Neuronal stem cell (in vitro differentiated cells): ENCODE data around the gene ADAT3.

Experiments
- DNase-seq: peaks from one replicate; pipeline ENCODE4 v3.0.0-alpha.2; 2013; ENCODE audit warnings: low spot score
- H2AFZ ChIP-seq: one replicate; pipeline ENCODE4 v1.6.1; 2013; ENCODE audit warnings: mild to moderate bottlenecking, low read length, inconsistent platforms
- H2AK5ac ChIP-seq: 2 replicates; pipeline ENCODE4 v1.6.1; 2013; ENCODE audit warnings: low read depth, mild to moderate bottlenecking, inconsistent platforms, low read length, moderate library complexity, mixed read lengths
- H2BK120ac ChIP-seq: 2 replicates; pipeline ENCODE4 v1.6.1; 2013; ENCODE audit warnings: low read depth, mild to moderate bottlenecking, inconsistent platforms, low read length, moderate library complexity, mixed read lengths
- H2BK12ac ChIP-seq: one replicate; pipeline ENCODE4 v1.6.1; 2013; ENCODE audit warnings: low read length, inconsistent platforms
- H2BK15ac ChIP-seq: 2 replicates; pipeline ENCODE4 v1.6.1; 2013; ENCODE audit warnings: mild to moderate bottlenecking, low read length, inconsistent platforms, mixed read lengths
- H2BK5ac ChIP-seq: one replicate; pipeline ENCODE4 v1.6.1; 2013; ENCODE audit warnings: inconsistent platforms, mild to moderate bottlenecking, low read length, moderate library complexity
- H3K14ac ChIP-seq: one replicate; pipeline ENCODE4 v1.6.1; 2013; ENCODE audit warnings: low read length, inconsistent platforms
- H3K18ac ChIP-seq: 2 replicates; pipeline ENCODE4 v1.6.1; 2013; ENCODE audit warnings: low read length, inconsistent platforms
- H3K23ac ChIP-seq: 2 replicates; pipeline ENCODE4 v1.6.1; 2013; ENCODE audit warnings: low read depth, mild to moderate bottlenecking, mixed read lengths, low read length, inconsistent platforms; ENCODE audit not compliant: poor library complexity
- H3K27ac ChIP-seq: replicated peaks from 3 replicates; pipeline ENCODE4 v1.5.1; 2013; ENCODE audit warnings: low read length, inconsistent platforms
- H3K27me3 ChIP-seq, 3 experiments: 2 replicates each; pipeline ENCODE4 v1.6.1; 2013; ENCODE audit warnings: low read length in 3 of 3, mild to moderate bottlenecking in 2 of 3, inconsistent platforms in 1 of 3, low read depth in 1 of 3, mixed read lengths in 1 of 3, moderate library complexity in 1 of 3; ENCODE audit not compliant: control insufficient read depth in 3 of 3, insufficient read depth in 3 of 3
- H3K36me3 ChIP-seq, 2 donors: replicated peaks in 1 of 2; 2 replicates each; pipeline ENCODE4 v1.6.1; 2013; ENCODE audit warnings: low read length in 2 of 2; ENCODE audit not compliant: control insufficient read depth in 2 of 2, insufficient read depth in 2 of 2
- H3K4ac ChIP-seq: 2 replicates; pipeline ENCODE4 v1.6.1; 2013; ENCODE audit warnings: inconsistent platforms, mild to moderate bottlenecking, low read length, moderate library complexity
- H3K4me1 ChIP-seq, 2 donors: 1 replicate in 1 of 2; 2 replicates in 1 of 2; pipeline ENCODE4 v1.6.1; 2013; ENCODE audit warnings: low read length in 2 of 2, low read depth in 1 of 2; ENCODE audit not compliant: control insufficient read depth in 2 of 2, insufficient read depth in 1 of 2
- H3K4me2 ChIP-seq: one replicate; pipeline ENCODE4 v1.6.1; 2013; ENCODE audit warnings: mild to moderate bottlenecking, low read length, inconsistent platforms; ENCODE audit not compliant: insufficient read depth, poor library complexity, severe bottlenecking
- H3K4me3 ChIP-seq, 2 donors: 2 replicates each; pipeline ENCODE4 v1.5.1; 2013; ENCODE audit warnings: low read length in 2 of 2, mild to moderate bottlenecking in 2 of 2, inconsistent platforms in 1 of 2, moderate library complexity in 1 of 2
- H3K79me1 ChIP-seq: one replicate; pipeline ENCODE4 v1.6.1; 2013; ENCODE audit warnings: low read depth, mild to moderate bottlenecking, inconsistent platforms, low read length, moderate library complexity
- H3K9ac ChIP-seq: one replicate; pipeline ENCODE4 v1.6.1; 2013; ENCODE audit warnings: mild to moderate bottlenecking, low read depth, low read length, inconsistent platforms; ENCODE audit not compliant: poor library complexity
- H3K9me3 ChIP-seq, 2 donors: replicated peaks in 1 of 2; 2 replicates each; pipeline versions ENCODE3 to v1.6.1; 2013; ENCODE audit warnings: low read length in 2 of 2, mild to moderate bottlenecking in 2 of 2, inconsistent platforms in 1 of 2, low read depth in 1 of 2, mixed read lengths in 1 of 2, moderate library complexity in 1 of 2; ENCODE audit not compliant: control insufficient read depth in 2 of 2, insufficient read depth in 1 of 2
- H4K8ac ChIP-seq: one replicate; pipeline ENCODE4 v1.6.1; 2013; ENCODE audit warnings: low read depth, mild to moderate bottlenecking, inconsistent platforms, low read length, moderate library complexity
- H4K91ac ChIP-seq: one replicate; pipeline ENCODE4 v1.6.1; 2013; ENCODE audit warnings: low read length, low read depth, mild to moderate bottlenecking, inconsistent platforms; ENCODE audit not compliant: poor library complexity
- WGBS, 2 donors: extraction: QIAGEN DNeasy Blood & Tissue Kit; methylation state at CpG; one replicate each; pipeline ENCODE4 v1.1.7; 2013; ENCODE audit warnings: missing lambda C conversion rate in 2 of 2, mixed read lengths in 1 of 2; ENCODE audit not compliant: insufficient read length in 2 of 2, insufficient replicate concordance in 1 of 2; ENCODE audit errors: extremely low coverage in 2 of 2; 5-methylcytosine and 5-hydroxymethylcytosine counted together

Gene ADAT3

DNA sequence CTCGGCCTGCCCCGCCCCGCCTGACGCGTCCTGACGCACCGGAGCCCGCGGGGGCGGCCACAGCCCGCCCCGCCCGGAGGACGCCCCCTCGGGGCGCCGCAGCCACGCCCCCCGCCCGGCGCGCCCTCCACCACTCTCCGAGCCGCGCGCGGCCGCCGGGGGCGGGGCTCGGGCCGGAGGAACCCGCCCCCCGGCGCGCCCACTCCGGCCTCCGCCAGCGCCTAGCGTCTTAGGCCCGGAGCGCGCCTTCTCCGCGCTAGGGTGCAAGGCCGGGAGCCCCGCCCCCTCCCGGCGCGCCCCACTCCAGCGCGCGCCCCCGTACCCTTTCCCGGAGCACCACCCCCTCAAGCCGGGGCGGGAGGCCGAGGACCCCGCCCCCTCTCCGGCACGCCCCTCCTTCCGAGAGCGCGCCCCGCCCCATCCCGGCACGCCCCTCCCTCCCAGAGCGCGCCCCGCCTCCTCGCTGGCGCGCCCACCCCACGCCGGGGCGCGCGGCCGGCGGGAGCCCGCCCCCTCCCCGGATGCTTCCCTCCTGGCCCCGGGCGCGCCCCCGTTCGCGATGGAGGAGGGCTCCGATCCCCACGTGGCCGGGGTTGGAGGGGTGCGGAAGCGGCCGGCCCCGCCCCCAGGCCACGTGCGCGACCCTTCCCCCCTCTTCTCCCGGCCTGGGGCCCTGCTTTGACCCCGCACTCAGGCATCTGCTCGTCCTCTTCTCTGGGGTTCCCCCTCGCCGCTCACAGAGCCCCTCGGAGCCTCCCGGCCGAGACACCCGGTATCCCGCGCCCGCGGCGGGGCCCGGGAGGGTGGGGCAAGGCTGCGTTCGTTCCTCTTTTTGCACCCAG is 41.3 kb upstream of the ADAT3 start:
- no peak overlapping the region for H4K91ac ChIP-seq
- no peak overlapping the region for H2BK12ac ChIP-seq
- H3K14ac ChIP-seq = no peak overlapping the region
- no peak overlapping the region for H2BK120ac ChIP-seq
- H3K79me1 ChIP-seq = peaks cover 14% of the 10 kb centered on the region
- H3K4me2 ChIP-seq = peak overlapping the region; percentile 97
- peaks cover 27 to 40% of the 10 kb centered on the region in 2 donors for H3K4me1 ChIP-seq
- peak overlapping the region; percentile 81 for H3K9ac ChIP-seq
- DNase-seq = peak; percentile 94
- peak overlapping the region; percentile 99 for H2BK5ac ChIP-seq
- H2AFZ ChIP-seq = peak overlapping the region; percentile 97
- no peak overlapping the region for H4K8ac ChIP-seq
- peaks cover 7 to 39% (median 22%) of the 10 kb centered on the region in 3 experiments for H3K27me3 ChIP-seq
- H3K23ac ChIP-seq = peak overlapping the region; percentile 91
- peak overlapping the region; percentile 90 for H2AK5ac ChIP-seq
- H3K4ac ChIP-seq = no peak overlapping the region
- H3K4me3 ChIP-seq = peak overlapping the region; percentile 90 to 95
- H2BK15ac ChIP-seq = peak overlapping the region; percentile 53
- H3K9me3 ChIP-seq = no peaks in the 10 kb centered on the region
- peak overlapping the region; percentile 76 for H3K27ac ChIP-seq
- WGBS, 2 donors = no CpG with 5 or more reads among the region's 115 CpGs
- H3K36me3 ChIP-seq = no peaks in the 10 kb centered on the region
- peak overlapping the region; percentile 95 for H3K18ac ChIP-seq

DNA sequence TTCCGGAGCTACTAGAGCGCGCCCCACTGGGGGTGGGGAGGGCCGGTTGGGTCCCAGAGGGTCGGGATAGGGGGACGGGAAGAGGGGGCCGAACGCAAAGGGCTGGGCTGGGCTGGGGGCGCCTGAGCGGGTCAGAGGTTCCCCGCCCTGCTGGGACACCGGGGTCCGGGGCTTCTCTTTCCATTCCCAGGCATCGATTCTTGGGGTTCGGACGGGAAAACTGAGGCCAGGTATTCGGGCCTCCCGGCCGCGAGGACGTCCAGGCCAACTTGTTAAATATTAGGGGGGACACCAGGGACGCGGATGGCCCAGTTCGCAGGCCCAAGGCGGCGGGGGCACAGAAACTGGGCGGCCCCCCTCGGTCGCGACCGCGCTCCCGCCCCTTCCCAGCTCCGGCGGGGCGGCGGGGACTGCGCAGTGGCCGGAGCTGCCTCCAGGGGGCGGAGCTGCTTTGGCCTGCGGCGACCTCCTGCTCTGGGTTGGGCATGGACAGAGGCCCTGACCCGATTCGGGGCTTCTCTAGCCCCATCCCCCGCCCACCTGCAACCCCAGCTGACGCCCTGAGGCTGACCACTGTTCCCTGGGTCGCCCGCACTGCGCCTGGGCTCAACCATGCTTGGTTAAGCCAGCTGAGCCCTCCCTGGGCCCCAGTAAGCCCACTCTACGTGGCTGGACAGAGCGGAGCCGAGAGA is 40.6 kb upstream of the ADAT3 start:
- Histone ChIP-seq H4K8ac (peak overlapping the region; percentile 82), H3K27ac (peak overlapping the region; percentile 83), H3K18ac (peak overlapping the region; percentile 97), H3K9me3 (no peaks in the 10 kb centered on the region), H3K14ac (no peak overlapping the region), H2BK12ac (peak overlapping the region; percentile 94), H3K4ac (peak overlapping the region; percentile 76), H3K79me1 (peaks cover 8% of the 10 kb centered on the region), H2BK15ac (peak overlapping the region; percentile 53), H3K4me3 (peak overlapping the region; percentile 71 to 80), H2BK120ac (peak overlapping the region; percentile 97), H3K23ac (peak overlapping the region; percentile 91), H4K91ac (peak overlapping the region; percentile 72), H2BK5ac (peak overlapping the region; percentile 99), H3K4me2 (peak overlapping the region; percentile 93), H2AFZ (peak overlapping the region; percentile 97), H2AK5ac (peak overlapping the region; percentile 100), H3K4me1 (peaks cover 19 to 34% of the 10 kb centered on the region in 2 donors), H3K9ac (peak overlapping the region; percentile 91), H3K27me3 (peaks cover 7 to 32% (median 22%) of the 10 kb centered on the region in 3 experiments), H3K36me3 (no peaks in the 10 kb centered on the region)
- no CpG with 5 or more reads among the region's 52 CpGs for WGBS, 2 donors
- peak; percentile 74 for DNase-seq

DNA sequence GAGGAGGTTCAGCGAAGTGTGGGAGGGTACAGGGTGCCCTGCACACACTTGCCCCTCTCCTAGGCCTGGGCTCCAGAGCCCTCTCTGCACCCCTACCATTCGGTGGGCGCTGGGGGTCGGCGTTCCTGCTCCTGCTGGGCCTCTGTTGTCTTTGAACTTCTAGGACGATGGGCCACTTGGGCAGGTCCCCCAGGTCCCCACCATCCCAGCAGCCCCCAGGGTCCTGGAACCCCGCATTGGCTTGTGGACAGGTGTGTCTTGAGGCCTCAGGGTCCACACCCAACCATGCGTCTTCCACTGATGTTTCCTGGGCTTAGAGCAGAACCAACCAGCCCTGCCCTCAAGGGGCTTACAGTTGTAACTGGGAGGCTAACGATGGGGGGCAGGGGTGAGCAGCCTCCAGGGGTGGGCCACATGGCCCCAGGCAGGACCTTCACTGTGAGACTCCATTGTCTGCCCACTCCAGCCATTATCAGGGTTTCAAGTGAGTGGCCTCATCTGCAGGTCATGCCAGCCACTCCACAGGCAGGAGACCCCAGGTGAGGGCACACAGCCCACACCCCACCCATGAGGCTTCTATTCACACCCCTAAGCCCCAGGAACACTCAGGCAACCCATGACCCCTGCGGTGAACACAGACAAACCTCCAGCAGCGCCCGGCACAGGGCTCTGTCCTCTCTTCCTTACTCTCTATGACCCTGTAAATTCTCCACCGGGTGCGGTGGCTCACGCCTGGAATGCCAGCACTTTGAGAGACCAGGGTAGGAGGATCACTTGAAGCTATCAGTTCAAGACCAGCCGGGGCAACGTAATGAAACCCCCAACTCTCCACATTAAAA is 39.8 kb upstream of the ADAT3 start:
- H2BK120ac ChIP-seq = peak overlapping the region; percentile 97
- H4K91ac ChIP-seq = peak overlapping the region; percentile 72
- H3K4me3 ChIP-seq = peak overlapping the region; percentile 61 to 71
- H2BK12ac ChIP-seq = peak overlapping the region; percentile 94
- H2AK5ac ChIP-seq = peak overlapping the region; percentile 100
- peak overlapping the region; percentile 76 for H3K4ac ChIP-seq
- WGBS, 2 donors = no CpG with 5 or more reads among the region's 17 CpGs
- H3K9ac ChIP-seq = peak overlapping the region; percentile 91
- DNase-seq = no peak
- peak overlapping the region; percentile 97 for H3K18ac ChIP-seq
- peak overlapping the region; percentile 91 for H3K23ac ChIP-seq
- H3K79me1 ChIP-seq = peaks cover 10% of the 10 kb centered on the region
- peaks cover 0 to 3% of the 10 kb centered on the region in 2 donors for H3K36me3 ChIP-seq
- peak overlapping the region; percentile 93 for H3K4me2 ChIP-seq
- peaks cover 7 to 25% (median 19%) of the 10 kb centered on the region in 3 experiments for H3K27me3 ChIP-seq
- peaks cover 13 to 27% of the 10 kb centered on the region in 2 donors for H3K4me1 ChIP-seq
- H2BK5ac ChIP-seq = peak overlapping the region; percentile 99
- H3K14ac ChIP-seq = peak overlapping the region; percentile 1
- no peaks in the 10 kb centered on the region for H3K9me3 ChIP-seq
- peak overlapping the region; percentile 83 for H3K27ac ChIP-seq
- peak overlapping the region; percentile 53 for H2BK15ac ChIP-seq
- H2AFZ ChIP-seq = peak overlapping the region; percentile 97
- peak overlapping the region; percentile 82 for H4K8ac ChIP-seq
